Epithelial cell of esophagus (primary cell): ENCODE data around the gene MAP2K4.
"Not testable (repeated sequence)": the region's sequence is repeated elsewhere in the genome, so short reads cannot be mapped to it uniquely, and the experiment has no call there.

Experiments
- DNase-seq: peaks from one replicate; pipeline ENCODE4 v3.0.0; 2010; ENCODE audit warnings: low read depth
- H3K4me3 ChIP-seq: 2 replicates; pipeline ENCODE4 v1.5.1; 2011; ENCODE audit warnings: mild to moderate bottlenecking, low read length, control low read depth
- CTCF ChIP-seq: IDR thresholded peaks from 2 replicates; pipeline ENCODE4 v1.5.1; 2011; ENCODE audit warnings: low read depth, mild to moderate bottlenecking, low read length, control low read depth, inconsistent platforms; ENCODE audit not compliant: insufficient read depth; ENCODE audit errors: missing control alignments

The MAP2K4 gene

GRCh38 chr17:12020642-12021622 lies at the start of gene MAP2K4:
Gene MAP2K4, plus strand, starts transcription at chr17:12020877. Its CDS starts 10 bp downstream, at chr17:12020887.
- TF ChIP-seq CTCF, result no peak
- peak; percentile 92 for DNase-seq
- H3K4me3 ChIP-seq, result peak within 1 kb of the TSS; percentile 64

GRCh38 chr17:11972741-11973140 lies 47.9 kb upstream of the MAP2K4 start:
- DNase-seq, H3K4me3 ChIP-seq: not testable (repeated sequence)

- TF ChIP-seq CTCF, result no peak
- H3K4me3 ChIP-seq, result no peak overlapping the region
- DNase-seq, result no peak
Observed at GRCh38 chr17:11979795-11980194, 40.9 kb upstream of the MAP2K4 start.

- DNase-seq, result peak; percentile 51
- no peak overlapping the region for H3K4me3 ChIP-seq
- TF ChIP-seq CTCF, result peak; percentile 49
Observed at GRCh38 chr17:11980813-11981212, 39.9 kb upstream of the MAP2K4 start.

GRCh38 chr17:11981862-11982261 lies 38.8 kb upstream of the MAP2K4 start:
- DNase-seq, result no peak
- H3K4me3 ChIP-seq, result no peak overlapping the region
- TF ChIP-seq CTCF, result no peak

GRCh38 chr17:11986179-11986941 lies 34.3 kb upstream of the MAP2K4 start:
- no peak for TF ChIP-seq CTCF
- no peak overlapping the region for H3K4me3 ChIP-seq
- DNase-seq, result no peak

- DNase-seq, result peak; percentile 63
Observed at GRCh38 chr17:11986942-11987329, 33.7 kb upstream of the MAP2K4 start.

More at GRCh38 chr17:11986942-11987329, 33.7 kb upstream of the MAP2K4 start:
- TF ChIP-seq CTCF, result peak; percentile 48
- H3K4me3 ChIP-seq, result no peak overlapping the region
